Measurements from ENCODE around the gene ZNF839.

ZNF839 gene

GRCh38 chr14:102374264-102374663 lies 54.7 kb downstream of the ZNF839 start:
- in situ Hi-C loops (cut with MboI; ENCODE audit: low sequenced_read_pairs), result no loop called here

GRCh38 chr14:102375119-102375518 lies 55.6 kb downstream of the ZNF839 start:
- in situ Hi-C loops (cut with MboI; ENCODE audit: low sequenced_read_pairs), result no loop called here

GRCh38 chr14:102377696-102378095 lies 58.1 kb downstream of the ZNF839 start:
- in situ Hi-C loops (cut with MboI; ENCODE audit: low sequenced_read_pairs), result no loop called here

GRCh38 chr14:102378830-102379229 lies 59.3 kb downstream of the ZNF839 start:
- in situ Hi-C loops (cut with MboI; ENCODE audit: low sequenced_read_pairs), result no loop called here

GRCh38 chr14:102387086-102387485 lies 67.5 kb downstream of the ZNF839 start:
- in situ Hi-C loops (cut with MboI; ENCODE audit: low sequenced_read_pairs), result no loop called here

GRCh38 chr14:102389246-102389645 lies 69.7 kb downstream of the ZNF839 start:
- in situ Hi-C loops (cut with MboI; ENCODE audit: low sequenced_read_pairs), result no loop called here

- in situ Hi-C loops (cut with MboI; ENCODE audit: low sequenced_read_pairs), result no loop called here
Observed at GRCh38 chr14:102390064-102390855, 70.7 kb downstream of the ZNF839 start.
